Measurements from ENCODE around the gene MCHR1.
"Not testable (repeated sequence)": the region's sequence is repeated elsewhere in the genome, so short reads cannot be mapped to it uniquely, and the experiment has no call there.

Gene MCHR1

GRCh38 chr22:40703736-40704135 is 24.5 kb downstream of the MCHR1 start:
- no peaks in the 10 kb centered on the region for H3K4me1 Mint-ChIP-seq
- no peaks in the 10 kb centered on the region for H3K27me3 Mint-ChIP-seq
- ATAC-seq, result no peak
- no peaks in the 10 kb centered on the region for H3K9me3 Mint-ChIP-seq
- H3K27ac Mint-ChIP-seq, result peak overlapping the region in 1 of 2 donors; percentile 60
- no peak for DNase-seq
- no peak overlapping the region for H3K4me3 Mint-ChIP-seq

DNA sequence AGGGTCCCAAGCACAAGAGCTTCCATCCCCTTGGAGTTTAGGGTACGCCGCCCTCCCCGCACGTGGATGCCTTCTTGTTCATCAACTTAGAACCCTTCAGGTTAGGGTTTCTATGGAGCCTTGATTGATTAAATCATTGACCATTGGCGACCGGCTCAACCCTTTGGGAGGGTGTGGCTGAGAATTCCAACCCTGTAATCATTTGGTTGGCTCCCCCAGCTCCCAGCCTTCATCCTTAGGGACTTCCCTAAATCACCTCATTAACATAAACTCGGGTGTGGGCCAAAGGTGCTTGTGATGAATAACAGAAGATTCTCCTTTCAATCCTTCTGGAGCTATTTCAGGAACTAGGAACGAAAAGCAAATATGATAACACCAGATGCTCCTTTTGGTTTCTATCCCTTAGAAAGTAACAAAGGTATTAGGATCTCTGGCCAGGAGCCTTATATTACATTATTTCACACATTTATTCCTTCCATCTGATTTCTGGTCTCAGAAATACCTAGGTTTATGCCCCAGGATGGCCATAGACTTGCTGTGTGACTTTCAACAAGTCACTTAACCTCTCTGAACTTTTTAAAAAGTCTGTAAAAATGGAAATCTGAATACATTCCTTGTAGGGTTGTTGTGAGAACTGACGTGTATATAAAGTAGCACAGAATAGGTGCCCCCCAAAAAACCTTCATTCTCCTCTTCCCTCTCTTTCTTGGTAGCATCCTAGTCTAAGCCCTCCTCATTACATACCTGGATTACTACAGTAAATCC is 26.8 kb downstream of the MCHR1 start:
- Mint-ChIP-seq H3K4me3 (no peak overlapping the region), H3K4me1 (no peaks in the 10 kb centered on the region), H3K9me3 (no peaks in the 10 kb centered on the region), H3K27me3 (no peaks in the 10 kb centered on the region), H3K27ac (no peak overlapping the region)
- no peak for DNase-seq
- ATAC-seq, result no peak

GRCh38 chr22:40707154-40707553 is 27.9 kb downstream of the MCHR1 start:
- H3K27me3 Mint-ChIP-seq, result no peaks in the 10 kb centered on the region
- no peak overlapping the region for H3K4me3 Mint-ChIP-seq
- ATAC-seq (no peak), DNase-seq (no peak)
- no peak overlapping the region for H3K27ac Mint-ChIP-seq
- peaks cover 8% of the 10 kb centered on the region for H3K4me1 Mint-ChIP-seq
- no peaks in the 10 kb centered on the region for H3K9me3 Mint-ChIP-seq

- Mint-ChIP-seq H3K27me3 (no peaks in the 10 kb centered on the region), H3K4me1 (peaks cover 8% of the 10 kb centered on the region), H3K4me3 (no peak overlapping the region), H3K27ac (peak overlapping the region in 1 of 2 donors; percentile 29), H3K9me3 (no peaks in the 10 kb centered on the region)
- no peak for DNase-seq
- no peak for ATAC-seq
Observed at GRCh38 chr22:40708177-40708576, 28.9 kb downstream of the MCHR1 start.

DNA sequence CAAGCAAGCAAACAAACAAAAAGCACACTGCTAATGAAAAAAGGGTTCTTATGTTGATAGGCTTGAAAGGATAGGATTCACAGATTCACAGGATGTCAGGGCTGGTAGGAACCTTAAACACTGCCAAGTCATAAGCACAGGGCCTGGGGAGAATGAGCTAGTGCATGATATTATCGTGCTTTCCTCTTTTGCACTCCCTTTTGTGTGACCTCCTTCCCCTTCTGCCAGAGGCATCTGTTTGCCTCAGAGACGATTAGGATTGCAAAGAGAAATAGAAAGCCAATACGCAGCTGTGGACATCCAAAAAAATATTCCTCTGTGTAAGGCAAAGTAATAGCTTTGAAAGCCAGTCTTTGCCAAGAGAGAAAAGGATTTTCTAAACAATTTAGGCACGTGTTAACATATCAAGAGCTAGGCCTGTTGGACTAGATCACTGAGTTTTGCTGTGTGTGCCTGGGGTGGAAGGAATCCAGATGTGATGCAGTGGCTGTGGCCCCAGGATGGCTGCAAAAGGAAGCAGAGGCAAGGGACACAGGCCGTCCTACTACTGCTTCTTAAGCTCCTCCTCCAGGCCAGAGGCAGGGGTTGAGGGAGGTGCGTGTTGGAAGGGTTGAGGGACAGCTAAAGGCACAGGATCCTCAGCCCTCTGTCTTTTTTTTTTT is 30.6 kb downstream of the MCHR1 start:
- H3K27me3 Mint-ChIP-seq, result no peaks in the 10 kb centered on the region
- H3K4me1 Mint-ChIP-seq, result peaks cover 16% of the 10 kb centered on the region
- ATAC-seq, result no peak
- no peaks in the 10 kb centered on the region for H3K9me3 Mint-ChIP-seq
- no peak for DNase-seq
- no peak overlapping the region for H3K27ac Mint-ChIP-seq
- H3K4me3 Mint-ChIP-seq, result no peak overlapping the region

GRCh38 chr22:40712311-40712710 is 33.0 kb downstream of the MCHR1 start:
- no peaks in the 10 kb centered on the region for H3K9me3 Mint-ChIP-seq

DNA sequence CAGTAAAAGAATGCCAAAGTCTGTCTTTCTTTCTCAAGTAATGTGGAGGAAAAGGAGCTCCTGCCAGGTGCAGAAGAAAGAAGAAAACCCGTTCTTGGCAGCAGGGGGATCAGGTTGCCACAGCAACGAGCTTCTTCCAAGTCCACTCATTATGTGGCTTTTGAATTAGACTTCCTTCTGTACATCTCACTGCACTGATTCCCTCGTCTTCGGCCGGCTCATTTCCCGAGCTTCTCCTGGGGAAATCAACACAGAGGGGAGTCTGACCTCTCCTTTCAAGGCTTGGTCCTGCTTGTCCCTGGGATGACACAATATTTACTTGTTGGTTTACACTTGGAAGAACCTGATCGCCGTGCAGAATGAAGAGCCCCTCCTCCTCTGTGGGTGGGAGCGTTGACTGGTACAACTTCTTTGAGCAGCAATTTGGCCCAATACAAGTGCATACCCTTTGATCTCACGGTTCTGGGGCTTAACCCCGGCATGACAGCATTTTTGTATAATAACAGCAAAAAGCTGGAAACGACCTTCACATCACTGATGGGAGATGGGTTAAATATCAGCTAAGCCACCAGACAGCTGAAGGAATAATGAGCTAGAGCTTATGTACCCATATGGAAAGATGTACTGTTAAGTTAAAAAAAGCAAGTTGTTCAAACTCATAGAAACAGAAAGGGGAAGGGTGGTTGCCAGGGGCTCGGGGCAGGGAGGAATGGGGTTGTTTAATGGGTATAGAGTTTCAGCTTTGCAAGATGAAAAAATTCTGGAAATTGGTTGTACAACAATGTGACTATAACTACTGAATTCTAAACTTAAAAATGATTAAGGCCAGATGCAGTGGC is 35.4 kb downstream of the MCHR1 start:
- Mint-ChIP-seq H3K27ac (peak overlapping the region; percentile 6 to 65), H3K4me1 (peaks cover 27% of the 10 kb centered on the region), H3K9me3 (no peaks in the 10 kb centered on the region), H3K27me3 (no peaks in the 10 kb centered on the region), H3K4me3 (peak overlapping the region; percentile 49 to 65)
- ATAC-seq (no peak), DNase-seq (no peak)

More at GRCh38 chr22:40712311-40712710, 33.0 kb downstream of the MCHR1 start:
- DNase-seq (no peak), ATAC-seq (no peak)
- Mint-ChIP-seq H3K27me3 (no peaks in the 10 kb centered on the region), H3K4me3 (no peak overlapping the region), H3K27ac (peak overlapping the region in 1 of 2 donors; percentile 5), H3K4me1 (peaks cover 20% of the 10 kb centered on the region)

DNA sequence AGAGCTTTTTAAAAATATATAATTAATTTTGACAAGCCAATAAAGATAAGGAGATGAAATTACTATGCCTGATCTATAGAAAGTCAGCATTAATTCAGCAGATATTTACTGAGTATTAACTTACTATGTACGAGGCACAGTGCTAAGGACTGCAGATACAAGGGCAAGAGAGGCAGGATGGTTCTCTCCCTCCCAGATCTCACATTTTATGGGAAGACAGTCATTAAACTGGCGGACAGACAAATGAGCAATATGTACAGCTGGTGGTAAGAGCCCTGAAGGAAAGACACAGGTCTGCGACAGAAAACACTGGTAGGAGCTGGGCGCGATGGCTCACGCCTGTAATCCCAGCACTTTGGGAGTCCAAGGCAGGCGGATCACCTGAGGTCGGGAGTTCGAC is 36.8 kb downstream of the MCHR1 start:
- ATAC-seq (no peak), DNase-seq (no peak)
- H3K4me1 Mint-ChIP-seq, result peaks cover 33% of the 10 kb centered on the region
- no peaks in the 10 kb centered on the region for H3K27me3 Mint-ChIP-seq
- no peak overlapping the region for H3K27ac Mint-ChIP-seq
- no peak overlapping the region for H3K4me3 Mint-ChIP-seq
- no peaks in the 10 kb centered on the region for H3K9me3 Mint-ChIP-seq

- not testable (repeated sequence) for H3K27ac Mint-ChIP-seq, H3K9me3 Mint-ChIP-seq, H3K27me3 Mint-ChIP-seq, DNase-seq, ATAC-seq, H3K4me3 Mint-ChIP-seq
- H3K4me1 Mint-ChIP-seq, result peaks cover 30% of the 10 kb centered on the region
Observed at GRCh38 chr22:40717657-40718056, 38.4 kb downstream of the MCHR1 start.

DNA sequence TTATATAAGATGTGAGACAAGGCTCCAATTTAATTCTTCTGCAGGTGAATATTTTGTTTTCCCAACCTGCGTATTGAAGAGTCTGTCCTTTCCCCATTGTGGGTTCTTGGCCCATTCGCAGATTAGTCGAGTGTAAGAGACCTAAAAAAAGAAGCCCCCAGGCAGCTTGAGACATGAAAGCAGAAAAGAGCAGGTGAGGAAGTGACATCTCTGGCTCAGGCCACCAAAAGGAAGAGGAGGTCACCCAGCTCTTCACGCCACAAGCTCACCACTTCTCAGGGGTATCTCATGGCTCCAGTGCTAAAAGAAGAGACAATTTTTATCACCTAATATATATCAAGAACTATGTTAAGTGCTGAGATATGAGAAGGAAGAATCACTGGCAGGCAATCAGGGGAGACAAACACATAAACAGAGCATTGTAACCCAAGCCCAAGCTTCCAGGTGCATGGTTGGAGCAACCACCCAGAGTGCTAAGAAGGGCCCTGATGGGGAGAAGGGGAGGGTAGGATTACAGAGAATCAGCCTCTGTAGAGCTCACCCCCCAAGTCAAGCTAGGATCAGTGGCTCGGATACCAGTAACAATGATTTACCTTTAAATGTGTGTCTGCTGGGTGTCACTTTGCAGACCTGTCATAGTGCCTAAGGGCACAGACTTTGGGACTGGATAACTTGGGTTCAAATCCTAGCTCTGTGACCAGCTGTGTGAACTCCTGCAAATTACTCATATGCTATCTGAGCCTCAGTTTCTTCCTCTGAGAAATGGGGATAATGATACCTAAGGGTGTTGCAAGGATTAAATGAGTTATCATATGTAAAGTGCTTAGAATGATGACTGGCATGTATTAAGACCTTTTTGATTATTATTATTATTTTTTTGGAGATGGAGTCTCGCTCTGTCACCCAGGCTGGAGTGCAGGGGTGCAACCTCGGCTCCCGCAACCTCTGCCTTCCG is 39.2 kb downstream of the MCHR1 start:
- Mint-ChIP-seq H3K27ac (no peak overlapping the region), H3K9me3 (no peaks in the 10 kb centered on the region)

GRCh38 chr22:40719599-40719998 is 40.3 kb downstream of the MCHR1 start:
- DNase-seq, result no peak
- no peaks in the 10 kb centered on the region for H3K9me3 Mint-ChIP-seq
- no peak overlapping the region for H3K27ac Mint-ChIP-seq
- peaks cover 25% of the 10 kb centered on the region for H3K4me1 Mint-ChIP-seq
- H3K4me3 Mint-ChIP-seq, result no peak overlapping the region
- no peaks in the 10 kb centered on the region for H3K27me3 Mint-ChIP-seq
- ATAC-seq, result no peak

More for the DNA sequence above, 39.2 kb downstream of the MCHR1 start:
- ATAC-seq, result no peak
- Mint-ChIP-seq H3K4me3 (no peak overlapping the region), H3K27me3 (no peaks in the 10 kb centered on the region), H3K4me1 (peaks cover 30% of the 10 kb centered on the region)
- DNase-seq, result no peak

GRCh38 chr22:40720156-40720537 is 40.9 kb downstream of the MCHR1 start:
- H3K27ac Mint-ChIP-seq, DNase-seq, H3K4me3 Mint-ChIP-seq, H3K27me3 Mint-ChIP-seq, H3K9me3 Mint-ChIP-seq, ATAC-seq: not testable (repeated sequence)
- peaks cover 20% of the 10 kb centered on the region for H3K4me1 Mint-ChIP-seq

GRCh38 chr22:40720538-40721256 is 41.4 kb downstream of the MCHR1 start:
- Mint-ChIP-seq H3K27me3 (no peaks in the 10 kb centered on the region), H3K4me1 (peaks cover 18% of the 10 kb centered on the region), H3K27ac (no peak overlapping the region), H3K9me3 (no peaks in the 10 kb centered on the region), H3K4me3 (no peak overlapping the region)
- DNase-seq (no peak), ATAC-seq (no peak)

DNA sequence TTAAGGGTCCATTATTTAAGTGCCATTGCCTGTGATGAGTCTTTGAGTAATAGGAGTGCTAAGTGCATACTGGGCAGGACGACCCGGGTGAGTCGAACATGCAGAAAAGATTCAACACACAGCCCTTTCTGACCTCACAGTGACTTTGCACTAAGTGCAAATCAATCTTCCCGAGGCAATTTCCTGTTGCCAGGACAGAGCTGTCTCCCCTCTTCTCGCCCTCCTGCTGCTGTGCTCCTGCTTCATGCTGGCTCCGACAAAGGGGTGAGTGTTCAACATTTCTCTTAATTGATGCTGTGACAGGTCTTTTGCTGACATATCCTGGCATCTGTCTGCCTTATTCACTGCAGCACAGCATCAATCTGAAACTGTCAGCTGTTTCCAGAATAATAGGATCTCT is 42.0 kb downstream of the MCHR1 start:
- H3K4me3 Mint-ChIP-seq, result no peak overlapping the region
- H3K27ac Mint-ChIP-seq, result no peak overlapping the region
- no peaks in the 10 kb centered on the region for H3K9me3 Mint-ChIP-seq
- peaks cover 18% of the 10 kb centered on the region for H3K4me1 Mint-ChIP-seq
- DNase-seq (no peak), ATAC-seq (no peak)
- no peaks in the 10 kb centered on the region for H3K27me3 Mint-ChIP-seq

Measured in stimulated activated naive CD8-positive, alpha-beta T cell treated with anti-CD3 and anti-CD28 coated beads, Interleukin-15, amount 100 ng/mL, for 72 hours (primary cell).